Measurements from ENCODE around the gene PPP4R4.

The PPP4R4 gene

DNA sequence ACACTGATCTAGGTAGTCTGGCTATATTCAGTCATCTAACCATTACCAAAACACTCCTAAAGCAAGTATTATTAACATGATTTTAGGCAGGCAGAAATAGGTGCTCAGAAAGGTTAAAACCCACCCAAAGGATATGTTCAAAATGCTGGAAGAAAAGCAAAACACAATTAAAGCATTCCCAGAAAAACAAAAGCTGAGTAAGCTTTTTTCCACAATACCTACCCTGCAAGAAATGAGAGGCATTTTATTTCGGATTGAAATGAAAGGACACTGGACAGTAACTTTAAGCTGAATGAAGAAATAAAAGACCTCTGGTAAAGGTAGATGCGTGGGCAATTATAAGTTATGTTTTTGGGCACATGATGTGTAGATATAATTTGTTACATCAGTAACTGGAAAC, 140.8 kb downstream of the PPP4R4 start:
- no peak for DNase-seq (ENCODE audit: low spot score in 2 of 2)
- H3K4me3 Mint-ChIP-seq: no peak overlapping the region
- H3K9me3 Mint-ChIP-seq: no peaks in the 10 kb centered on the region
- H3K27ac Mint-ChIP-seq (ENCODE audit: low read depth): no peak overlapping the region
- H3K4me1 Mint-ChIP-seq: no peaks in the 10 kb centered on the region
- H3K27me3 Mint-ChIP-seq: no peaks in the 10 kb centered on the region
- no peak for ATAC-seq (replicated peaks; ENCODE audit: extremely low read depth, poor library complexity, severe bottlenecking)
- H3K36me3 Mint-ChIP-seq (ENCODE audit: insufficient read depth): no peaks in the 10 kb centered on the region

DNA sequence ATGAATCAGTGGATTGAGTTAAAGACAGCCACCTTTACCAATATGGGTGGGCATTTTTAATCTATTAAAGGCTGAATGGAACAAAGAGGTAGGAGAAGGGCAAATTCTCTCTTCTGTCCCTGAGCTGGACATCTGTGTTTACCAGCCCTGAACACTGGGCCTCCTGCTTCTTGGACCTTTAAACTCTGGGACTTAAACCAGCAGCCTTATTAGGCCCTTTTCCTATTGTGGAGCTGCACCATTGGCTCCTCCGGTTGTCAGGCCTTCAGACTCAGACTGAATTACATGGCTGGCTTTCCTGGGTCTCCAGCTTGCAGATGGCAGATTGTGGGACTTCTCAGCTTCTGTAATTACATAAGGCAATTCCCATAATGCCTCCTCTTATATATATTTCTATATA, 142.6 kb downstream of the PPP4R4 start:
- DNase-seq (ENCODE audit: low spot score in 2 of 2): no peak
- Mint-ChIP-seq H3K4me3 (no peak overlapping the region), H3K27ac (ENCODE audit: low read depth) (no peak overlapping the region), H3K36me3 (ENCODE audit: insufficient read depth) (no peaks in the 10 kb centered on the region), H3K4me1 (no peaks in the 10 kb centered on the region), H3K27me3 (peaks cover 11% of the 10 kb centered on the region), H3K9me3 (no peaks in the 10 kb centered on the region)
- ATAC-seq (replicated peaks; ENCODE audit: extremely low read depth, poor library complexity, severe bottlenecking): no peak

DNA sequence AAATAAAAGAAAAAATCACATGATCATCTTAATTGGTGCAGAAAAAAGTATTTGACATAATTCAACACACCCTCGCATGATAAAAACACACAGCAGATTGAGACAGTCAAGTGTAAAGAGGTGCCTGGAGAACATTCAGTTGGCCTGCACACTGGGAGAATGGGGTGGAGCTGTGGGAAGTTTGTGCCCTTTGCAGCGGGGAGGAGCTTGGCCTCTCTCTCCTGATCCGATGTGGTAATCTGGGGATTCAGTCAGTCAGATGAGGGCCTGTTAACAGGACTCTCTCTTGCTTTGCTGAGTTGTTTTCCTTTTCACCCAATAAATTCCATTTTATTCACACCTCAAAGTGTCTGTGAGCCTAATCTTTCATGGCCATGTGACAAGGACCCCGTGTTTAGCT, 143.1 kb downstream of the PPP4R4 start:
- H3K36me3 Mint-ChIP-seq (ENCODE audit: insufficient read depth): no peaks in the 10 kb centered on the region
- H3K4me3 Mint-ChIP-seq: no peak overlapping the region
- no peaks in the 10 kb centered on the region for H3K9me3 Mint-ChIP-seq
- peaks cover 11% of the 10 kb centered on the region for H3K27me3 Mint-ChIP-seq
- no peak for DNase-seq (ENCODE audit: low spot score in 2 of 2)
- H3K4me1 Mint-ChIP-seq: no peaks in the 10 kb centered on the region
- no peak overlapping the region for H3K27ac Mint-ChIP-seq (ENCODE audit: low read depth)
- ATAC-seq (replicated peaks; ENCODE audit: extremely low read depth, poor library complexity, severe bottlenecking): no peak

DNA sequence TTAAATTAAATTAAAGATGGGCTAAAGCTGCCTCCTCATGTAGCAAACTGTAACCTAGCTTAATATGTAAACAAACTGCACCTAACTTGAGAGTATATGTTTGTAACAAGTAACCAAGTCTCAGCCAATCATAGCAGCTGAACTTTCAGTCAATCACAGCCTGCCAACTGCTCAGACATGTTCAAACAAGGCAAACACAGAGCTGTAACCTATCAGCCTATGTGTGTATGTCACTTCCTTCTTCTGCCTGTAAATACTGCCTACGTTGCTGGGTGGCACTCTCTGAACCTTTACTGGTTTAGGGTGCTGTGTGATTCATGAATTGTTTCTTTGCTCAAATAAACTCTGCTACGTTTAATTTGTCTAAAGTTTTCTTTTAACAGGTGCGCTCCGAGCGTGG, 146.1 kb downstream of the PPP4R4 start:
- ATAC-seq (replicated peaks; ENCODE audit: extremely low read depth, poor library complexity, severe bottlenecking): no peak
- no peak overlapping the region for H3K27ac Mint-ChIP-seq (ENCODE audit: low read depth)
- no peak for DNase-seq (ENCODE audit: low spot score in 2 of 2)
- peaks cover 11% of the 10 kb centered on the region for H3K27me3 Mint-ChIP-seq
- no peaks in the 10 kb centered on the region for H3K4me1 Mint-ChIP-seq
- no peak overlapping the region for H3K4me3 Mint-ChIP-seq
- no peaks in the 10 kb centered on the region for H3K9me3 Mint-ChIP-seq
- H3K36me3 Mint-ChIP-seq (ENCODE audit: insufficient read depth): no peaks in the 10 kb centered on the region

DNA sequence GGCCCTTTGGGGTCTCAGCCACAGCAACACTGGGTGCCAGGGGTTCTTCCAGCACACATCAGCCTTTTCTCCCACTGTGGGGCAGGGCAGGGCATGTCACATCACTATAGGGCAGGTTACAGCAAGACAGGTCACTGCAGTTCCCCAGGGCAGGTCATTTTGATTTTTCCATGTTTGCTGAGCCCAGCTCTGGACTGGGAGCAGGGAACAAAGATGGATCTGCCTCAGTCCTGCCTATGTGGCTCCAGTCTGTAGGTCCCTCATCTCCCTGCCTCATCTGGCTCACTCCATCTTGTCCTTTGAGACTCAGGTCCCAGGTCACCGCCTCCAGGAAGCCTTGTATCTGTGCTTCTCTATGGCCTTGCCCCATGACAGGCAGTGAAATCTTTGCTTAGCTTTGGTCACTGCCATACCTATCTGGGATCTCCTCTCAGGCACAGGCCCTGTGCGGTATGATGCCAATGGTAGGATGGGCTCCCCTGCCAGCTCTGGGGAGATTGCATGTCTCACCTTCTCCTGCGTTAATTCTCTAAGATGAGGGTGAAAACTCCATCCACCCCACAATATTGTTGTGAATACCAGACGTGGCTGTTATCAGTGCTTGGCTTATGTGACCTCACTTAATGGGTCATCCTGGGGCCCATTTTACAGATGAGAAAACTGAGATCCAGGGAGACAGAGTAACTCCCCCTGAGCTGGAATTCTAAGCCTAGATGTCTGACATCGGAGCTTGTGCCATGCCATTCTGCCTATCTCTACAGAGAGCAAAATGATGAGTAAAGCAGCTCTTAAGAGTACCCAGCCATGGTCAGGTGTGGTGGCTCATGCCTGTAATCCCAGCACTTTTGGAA, 147.5 kb downstream of the PPP4R4 start:
- Mint-ChIP-seq H3K4me1 (no peaks in the 10 kb centered on the region), H3K36me3 (ENCODE audit: insufficient read depth) (no peaks in the 10 kb centered on the region), H3K9me3 (no peaks in the 10 kb centered on the region), H3K27me3 (peaks cover 20% of the 10 kb centered on the region), H3K27ac (ENCODE audit: low read depth) (no peak overlapping the region), H3K4me3 (no peak overlapping the region)
- ATAC-seq (replicated peaks; ENCODE audit: extremely low read depth, poor library complexity, severe bottlenecking): no peak
- no peak for DNase-seq (ENCODE audit: low spot score in 2 of 2)

DNA sequence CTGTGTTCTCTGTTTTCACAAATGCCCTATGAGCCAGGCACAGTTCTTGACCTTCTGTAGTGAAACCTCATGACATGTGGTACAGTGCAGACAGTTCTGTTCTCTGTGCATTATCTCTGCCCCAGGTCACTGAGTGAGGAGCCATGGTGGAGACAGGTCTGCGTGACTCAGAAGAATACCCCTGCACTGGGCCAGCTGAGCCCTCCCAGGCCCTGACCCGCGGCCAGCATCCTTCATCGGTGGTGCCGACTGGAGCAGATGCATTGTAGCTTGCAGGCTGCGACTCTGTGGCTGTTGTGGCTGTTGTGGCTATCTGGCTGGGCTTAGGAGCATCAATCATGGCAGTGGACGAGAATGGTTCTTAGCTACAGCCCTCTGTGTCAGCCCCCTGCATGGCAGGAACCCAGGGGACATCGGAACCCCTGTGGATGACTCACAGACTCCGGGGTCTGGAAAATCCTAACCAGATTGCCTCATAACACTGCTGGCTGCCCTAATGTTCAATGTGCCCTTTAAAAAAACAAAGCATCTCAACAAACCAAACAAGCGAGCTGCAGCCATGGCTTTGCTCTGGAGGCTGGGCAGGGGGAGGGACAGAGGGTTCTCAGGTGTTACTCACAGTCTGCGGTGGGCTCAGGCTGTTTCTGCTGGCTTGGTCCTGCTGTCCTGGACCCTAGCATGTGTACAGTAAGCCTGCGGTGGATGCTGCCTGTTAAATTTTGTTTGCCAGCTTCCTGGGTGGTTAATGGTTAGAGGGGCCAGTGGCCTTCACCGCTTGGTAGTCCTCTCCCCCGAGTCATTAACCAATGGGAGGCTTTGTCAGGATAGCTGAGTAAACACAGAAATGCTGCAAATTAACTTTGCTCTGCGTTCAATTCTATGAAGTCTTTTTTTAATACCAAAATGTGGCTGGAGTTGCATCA, 148.8 kb downstream of the PPP4R4 start, which contains the start of gene SERPINA6:
Gene SERPINA6 (minus strand): TSS at position 689 of the 923 bp plus-strand sequence. CDS start 8,688 bp downstream, outside the sequence.
- Mint-ChIP-seq H3K36me3 (ENCODE audit: insufficient read depth) (no peaks in the 10 kb centered on the region), H3K27ac (ENCODE audit: low read depth) (no peak within 1 kb of the TSS), H3K4me3 (no peak within 1 kb of the TSS), H3K9me3 (no peaks in the 10 kb centered on the region), H3K27me3 (peaks cover 20% of the 10 kb centered on the region), H3K4me1 (no peaks in the 10 kb centered on the region)
- no peak for DNase-seq (ENCODE audit: low spot score in 2 of 2)
- no peak for ATAC-seq (replicated peaks; ENCODE audit: extremely low read depth, poor library complexity, severe bottlenecking)

DNA sequence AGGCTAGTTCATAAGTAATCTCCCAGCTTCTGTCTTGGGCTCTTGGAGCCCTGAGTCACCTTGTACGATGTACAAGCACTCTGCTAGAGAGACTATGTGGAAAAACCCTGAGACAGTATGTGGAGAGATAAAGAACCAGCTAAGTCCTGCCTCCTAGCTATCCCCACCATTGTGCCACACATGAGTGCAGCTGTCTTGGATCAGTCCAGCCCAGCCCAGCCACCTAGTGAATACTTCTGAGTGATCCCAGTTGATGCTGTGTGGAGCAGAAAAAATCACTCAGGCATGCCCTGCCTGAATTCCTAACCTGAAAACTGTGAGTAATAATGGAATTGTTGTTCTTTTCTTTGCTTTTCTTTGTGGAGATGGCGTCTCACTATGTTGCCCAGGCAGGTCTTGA, 154.1 kb downstream of the PPP4R4 start:
- peaks cover 9% of the 10 kb centered on the region for H3K27me3 Mint-ChIP-seq
- H3K27ac Mint-ChIP-seq (ENCODE audit: low read depth): no peak overlapping the region
- ATAC-seq (replicated peaks; ENCODE audit: extremely low read depth, poor library complexity, severe bottlenecking) (no peak), DNase-seq (ENCODE audit: low spot score in 2 of 2) (no peak)
- no peaks in the 10 kb centered on the region for H3K36me3 Mint-ChIP-seq (ENCODE audit: insufficient read depth)
- no peak overlapping the region for H3K4me3 Mint-ChIP-seq
- no peaks in the 10 kb centered on the region for H3K9me3 Mint-ChIP-seq
- no peaks in the 10 kb centered on the region for H3K4me1 Mint-ChIP-seq

Measured in central memory CD8-positive, alpha-beta T cell (primary cell).